Fibroblast of skin of scalp (primary cell): ENCODE results near the gene NRTN.
A peak's percentile ranks its signal among the peaks of the same experiment; 100 is the strongest.
"Not testable (repeated sequence)": the region's sequence is repeated elsewhere in the genome, so short reads cannot be mapped to it uniquely, and the experiment has no call there.

ENCODE experiments used
- DNase-seq: peaks from one replicate; pipeline ENCODE4 v3.0.0-alpha.2; 2013

Gene NRTN

DNA sequence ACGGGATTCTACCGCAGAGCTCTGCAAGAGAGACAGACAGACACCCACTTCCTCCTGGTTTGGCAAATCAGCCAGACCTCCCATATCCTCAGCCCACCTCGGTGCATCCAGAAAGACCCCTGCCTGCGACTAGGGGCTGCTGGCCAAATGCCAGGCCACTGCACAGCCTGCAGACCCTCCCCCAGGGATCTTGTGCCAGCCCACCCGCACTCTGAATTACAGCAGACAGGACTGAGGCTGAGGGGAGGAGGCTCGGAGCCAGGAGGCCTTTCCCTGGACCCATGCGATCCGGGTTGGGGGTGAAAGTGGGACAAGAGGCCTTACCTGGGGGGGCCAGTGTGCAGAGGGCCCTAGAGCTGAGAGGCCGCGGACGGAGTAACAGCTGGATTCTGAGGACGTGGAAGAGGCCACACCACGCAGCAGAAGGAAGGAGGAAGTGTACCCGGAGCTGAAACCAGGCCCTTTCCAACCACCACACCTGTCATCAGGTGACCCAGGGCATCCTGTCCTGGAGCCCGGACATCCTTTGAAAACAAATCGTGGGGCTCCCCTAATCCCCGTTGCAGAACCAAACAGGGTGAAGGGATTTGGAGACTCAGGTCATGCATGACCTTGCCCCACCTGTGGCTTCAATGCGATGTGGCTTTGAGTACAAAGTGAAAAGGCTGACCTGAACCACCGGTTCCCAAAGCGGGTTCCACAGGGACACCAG, 33.6 kb downstream of the NRTN start:
- DNase-seq = no peak

DNA sequence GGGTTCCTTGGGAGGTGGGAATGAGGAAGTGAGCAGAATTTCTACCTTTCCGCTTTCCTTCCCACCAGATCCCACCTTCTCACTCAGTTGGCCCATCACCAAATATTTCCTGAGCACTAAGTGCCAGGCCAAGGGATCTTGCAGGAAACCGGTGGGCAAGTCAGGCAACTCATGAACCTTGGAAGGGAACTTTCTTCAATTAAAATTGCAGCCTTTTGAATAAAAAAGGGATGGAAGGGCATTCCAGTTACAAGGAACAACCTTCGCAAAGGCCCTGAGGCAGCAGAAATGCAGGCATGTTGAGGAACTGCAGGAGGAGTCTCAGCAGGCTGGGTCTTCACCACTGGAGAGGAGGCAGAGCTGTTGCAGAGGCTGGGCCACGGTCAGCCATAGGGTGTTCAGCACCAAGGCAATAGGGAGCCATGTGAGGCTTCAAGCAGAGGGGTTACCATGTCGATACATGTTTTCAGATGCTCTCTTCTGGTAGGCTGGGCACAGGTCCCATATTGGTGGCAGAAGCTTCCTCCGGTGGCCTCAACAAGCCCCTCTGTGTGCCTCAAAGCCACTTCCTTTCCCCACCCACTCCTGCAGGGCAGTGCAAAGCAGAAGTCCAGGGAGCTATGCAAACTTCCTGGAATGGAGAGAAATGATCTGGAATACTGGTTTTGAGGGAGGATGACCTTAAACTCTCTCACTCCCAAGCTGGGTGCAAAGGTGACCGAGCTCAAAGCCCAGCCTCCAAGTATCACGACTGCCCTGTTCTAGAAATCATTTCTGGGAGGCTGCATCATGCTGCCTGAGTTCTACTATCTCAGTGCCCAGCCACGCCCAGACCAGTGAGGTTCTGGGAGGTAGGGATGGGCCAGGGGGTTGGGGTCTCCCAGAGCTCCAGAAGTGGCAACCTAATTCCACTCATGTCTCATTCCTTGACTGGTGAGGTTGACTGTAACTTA, 34.5 kb downstream of the NRTN start, which contains the start of gene FUT6:
FUT6 (minus strand) TSS at position 638 of the 953 bp plus-strand sequence. CDS start 7,135 bp downstream, outside the sequence.
- DNase-seq = no peak

DNA sequence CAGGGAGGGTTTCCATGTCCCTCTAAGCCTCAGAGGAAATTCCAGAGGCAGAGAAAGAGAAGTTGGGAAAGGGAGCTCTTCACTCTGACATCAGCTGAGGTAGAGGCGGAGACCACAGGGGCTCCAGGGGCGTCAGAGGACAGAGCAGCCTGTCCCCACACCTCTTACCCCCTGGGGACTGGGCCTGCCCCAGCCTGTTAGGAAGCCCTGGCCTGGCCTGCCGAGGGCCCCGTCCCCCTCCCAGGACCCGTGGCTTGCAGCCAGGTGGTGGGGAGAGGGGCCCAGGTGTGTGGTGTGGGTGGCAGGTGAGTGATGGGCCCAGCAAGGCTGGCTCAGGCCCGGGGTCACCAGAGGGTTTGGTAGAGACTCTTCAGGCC, 36.9 kb downstream of the NRTN start:
- not testable (repeated sequence) for DNase-seq

DNA sequence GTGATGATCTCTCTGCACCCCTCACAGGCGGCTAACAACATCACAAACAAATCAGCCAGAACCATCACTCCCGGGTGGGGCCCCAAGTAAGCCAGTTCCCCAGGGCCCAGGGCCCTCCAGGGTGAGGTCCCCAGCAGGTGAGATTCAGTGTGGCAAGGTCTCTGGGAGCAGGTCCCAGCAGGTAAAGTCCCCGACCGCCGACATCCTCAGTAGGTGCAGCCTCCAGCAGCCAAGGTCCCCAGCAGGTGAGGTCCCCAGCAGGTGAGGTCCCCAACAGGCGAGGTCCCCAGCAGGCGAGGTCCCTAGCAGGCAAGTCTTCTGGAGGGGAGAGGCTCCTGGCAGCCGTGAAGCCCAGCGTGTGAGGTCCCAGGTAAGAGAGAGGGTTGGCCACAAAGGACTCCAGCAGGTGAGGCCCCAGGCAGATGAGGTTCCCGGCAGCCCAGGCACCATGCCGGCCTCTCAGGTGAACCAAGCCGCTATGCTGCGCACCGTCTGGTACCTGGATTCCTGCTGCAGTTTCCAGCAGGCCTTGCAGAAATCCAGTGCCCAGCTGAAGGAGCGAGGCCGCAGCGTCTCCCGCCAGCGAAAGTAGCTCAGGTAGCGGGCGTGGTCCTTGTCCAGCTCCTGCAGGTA, 38.5 kb downstream of the NRTN start:
- no peak for DNase-seq

DNA sequence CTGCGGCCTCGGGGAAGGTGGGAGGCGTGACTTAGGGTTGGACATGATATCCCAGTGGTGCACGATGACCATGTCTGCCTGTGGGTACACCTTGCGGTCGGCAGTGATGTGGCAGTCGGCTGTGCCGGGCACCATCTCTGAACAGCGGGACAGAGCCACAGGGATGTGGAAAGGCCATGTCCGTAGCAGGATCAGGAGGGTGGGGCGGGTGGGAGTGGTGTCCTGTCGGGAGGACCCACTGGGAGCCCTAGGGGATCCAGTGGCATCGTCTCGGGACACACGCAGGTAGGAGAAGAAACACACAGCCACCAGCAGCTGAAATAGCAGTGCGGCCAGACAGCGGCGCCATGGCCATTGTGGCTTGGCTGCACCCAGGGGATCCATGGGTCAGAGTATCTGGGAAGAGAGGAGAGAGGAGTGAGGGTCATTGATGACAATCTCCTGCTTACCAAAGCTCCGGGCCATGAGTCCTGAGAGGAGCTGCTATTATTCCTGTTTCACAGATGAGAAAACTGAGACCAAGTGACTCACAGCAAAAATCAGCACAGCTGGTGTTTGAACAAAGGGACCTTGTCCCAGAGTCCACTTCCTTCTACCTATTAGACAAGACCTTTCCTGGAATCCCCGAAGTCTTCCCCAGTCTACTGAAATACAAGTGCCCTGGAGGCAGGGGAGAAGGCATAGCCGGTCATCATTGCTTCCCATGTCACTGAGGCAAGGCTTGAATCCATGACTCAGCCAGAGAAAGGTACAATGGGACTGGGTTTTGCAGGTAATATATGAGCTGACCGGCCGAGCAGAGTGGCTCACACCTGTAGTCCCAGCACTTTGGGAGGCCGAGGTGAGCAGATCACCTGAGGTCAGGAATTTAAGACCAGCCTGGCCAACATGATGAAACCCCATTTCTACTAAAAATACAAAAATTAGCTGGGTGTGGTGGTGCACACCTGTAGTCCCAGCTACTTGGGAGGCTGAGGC, 39.9 kb downstream of the NRTN start:
- DNase-seq = no peak

DNA sequence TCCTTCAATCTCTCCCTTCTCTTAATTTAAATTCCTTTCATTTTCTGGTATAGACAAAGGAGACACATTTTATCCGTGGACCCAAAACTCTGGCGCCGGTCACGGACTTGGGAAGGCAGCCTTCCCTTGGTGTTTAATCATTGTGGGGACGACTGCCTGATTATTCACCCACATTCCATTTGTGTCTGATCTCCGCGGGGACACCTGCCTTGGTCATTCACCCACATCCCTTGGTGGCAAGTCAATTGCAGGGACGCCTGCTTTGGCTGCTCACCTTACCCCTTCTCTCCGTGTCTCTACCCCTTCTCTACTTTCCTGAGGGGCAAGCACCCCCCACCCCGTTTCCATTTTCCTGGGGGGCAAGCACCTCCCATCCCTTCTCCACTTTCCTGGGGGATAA, 43.0 kb downstream of the NRTN start:
- not testable (repeated sequence) for DNase-seq

DNA sequence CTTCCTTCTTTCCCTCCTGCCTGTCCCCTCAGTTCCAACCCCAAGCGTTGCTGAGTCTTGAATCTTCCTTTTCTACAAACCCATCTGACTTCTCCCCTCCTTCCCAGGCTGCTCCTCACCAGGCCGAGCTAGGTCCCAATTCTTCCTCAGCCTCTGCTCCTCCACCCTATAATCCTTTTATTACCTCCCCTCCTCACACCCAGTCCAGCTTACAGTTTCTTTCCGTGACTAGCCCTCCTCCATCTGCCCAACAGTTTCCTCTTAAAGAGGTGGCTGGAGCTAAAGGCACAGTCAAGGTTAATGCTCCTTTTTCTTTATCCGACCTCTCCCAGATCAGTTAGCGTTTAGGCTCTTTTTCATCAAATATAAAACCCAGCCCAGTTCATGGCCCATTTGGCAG, 43.8 kb downstream of the NRTN start:
- not testable (repeated sequence) for DNase-seq

DNA sequence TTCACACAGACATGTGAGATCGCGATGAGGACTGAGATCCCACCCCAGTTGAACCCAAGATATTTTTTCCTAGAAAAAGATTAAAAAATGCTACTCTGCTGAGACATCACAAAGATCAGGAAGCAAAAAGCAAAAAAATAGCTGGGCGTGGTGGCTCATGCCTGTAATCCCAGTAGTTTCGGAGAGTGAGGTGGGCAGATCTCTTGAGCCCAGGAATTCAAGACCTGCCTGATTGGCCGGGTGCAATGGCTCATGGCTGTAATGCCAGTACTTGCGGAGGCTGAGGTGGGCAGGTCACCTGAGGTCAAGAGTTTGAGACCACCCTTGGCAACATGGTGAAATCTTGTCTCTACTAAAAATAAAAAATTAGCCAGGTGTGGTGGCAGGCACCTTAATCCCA, 45.3 kb downstream of the NRTN start:
- no peak for DNase-seq

DNA sequence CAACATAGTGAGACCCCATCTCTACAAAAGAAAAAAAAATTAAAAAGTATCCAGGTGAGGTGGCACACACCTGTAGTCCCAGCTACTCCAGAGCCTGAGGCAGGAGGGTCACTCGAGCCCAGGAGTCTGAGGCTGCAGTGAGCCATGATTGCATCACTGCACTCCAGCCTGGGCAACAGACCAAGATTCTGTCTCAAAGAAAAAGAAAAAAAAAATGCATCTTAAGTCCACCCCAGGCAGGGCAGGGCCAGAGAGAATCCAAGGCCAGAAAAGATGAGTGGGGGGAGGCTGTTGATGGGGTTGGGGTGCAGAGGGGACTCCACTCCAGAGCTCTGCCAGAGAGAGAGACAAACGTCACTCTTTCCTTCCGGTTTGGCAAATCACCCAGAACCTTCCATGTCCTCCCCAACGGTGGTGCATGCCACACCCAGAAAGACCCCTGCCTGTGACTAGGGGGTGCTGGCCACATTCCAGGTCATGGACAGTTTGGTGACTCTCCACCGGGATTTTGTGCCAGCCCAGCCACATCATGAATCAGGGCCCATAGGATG, 46.0 kb downstream of the NRTN start:
- DNase-seq = peak; percentile 71

DNA sequence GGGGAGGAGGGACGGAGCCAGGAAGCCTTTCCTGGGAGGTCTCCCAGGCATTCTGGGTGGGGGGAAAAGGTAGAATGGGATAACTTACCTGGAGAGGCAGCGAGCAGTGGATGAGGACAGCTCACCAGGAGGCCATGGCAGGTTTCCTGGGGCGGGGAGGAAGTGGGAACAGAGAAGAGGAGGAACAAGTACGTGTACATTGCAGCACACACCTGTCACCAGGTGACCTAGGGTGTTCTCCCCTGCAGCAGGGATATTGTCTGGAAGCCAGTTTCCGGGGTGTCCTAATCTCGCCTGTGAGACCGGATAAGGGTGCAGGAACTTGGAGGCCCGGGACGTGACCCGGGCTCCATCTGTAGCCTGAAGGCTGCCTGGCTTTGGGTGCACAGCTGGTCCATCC, 46.4 kb downstream of the NRTN start, which contains the start of gene FUT3:
FUT3 (minus strand) TSS at position 148 of the 400 bp plus-strand sequence.
- DNase-seq = no peak

DNA sequence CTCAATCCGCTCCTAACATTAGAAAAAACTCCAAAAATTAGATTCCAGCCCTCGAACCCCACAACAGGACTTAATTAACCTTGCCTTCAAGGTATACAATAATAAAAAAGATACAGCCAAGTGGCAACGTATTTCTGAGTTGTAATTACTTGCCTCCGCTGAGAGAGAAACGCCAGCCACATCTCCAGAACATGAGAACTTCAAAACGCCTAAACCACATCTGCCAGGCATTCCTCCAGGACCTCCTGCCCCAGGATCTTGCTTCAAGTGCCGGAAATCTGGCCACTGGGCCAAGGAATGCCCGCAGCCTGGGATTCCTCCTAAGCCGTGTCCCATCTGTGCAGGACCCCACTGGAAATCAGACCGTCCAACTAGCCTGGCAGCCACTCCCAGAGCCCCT, 49.3 kb downstream of the NRTN start:
- DNase-seq = not testable (repeated sequence)

DNA sequence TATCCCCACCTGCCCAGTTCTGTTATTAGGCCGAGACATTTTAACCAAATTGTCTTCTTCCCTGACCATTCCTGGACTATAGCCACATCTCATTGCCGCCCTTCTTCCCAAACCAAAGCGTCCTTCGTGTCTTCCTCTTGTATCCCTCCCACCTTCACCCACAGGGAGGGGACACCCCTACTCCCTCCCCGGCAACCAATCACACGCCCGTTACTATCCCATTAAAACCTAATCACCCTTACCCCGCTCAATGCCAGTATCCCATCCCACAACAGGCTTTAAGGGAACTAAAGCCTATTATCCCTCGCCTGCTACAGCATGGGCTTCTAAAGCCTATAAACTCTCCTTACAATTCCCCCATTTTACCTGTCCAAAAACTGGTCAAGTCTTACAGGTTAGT, 50.3 kb downstream of the NRTN start:
- not testable (repeated sequence) for DNase-seq

DNA sequence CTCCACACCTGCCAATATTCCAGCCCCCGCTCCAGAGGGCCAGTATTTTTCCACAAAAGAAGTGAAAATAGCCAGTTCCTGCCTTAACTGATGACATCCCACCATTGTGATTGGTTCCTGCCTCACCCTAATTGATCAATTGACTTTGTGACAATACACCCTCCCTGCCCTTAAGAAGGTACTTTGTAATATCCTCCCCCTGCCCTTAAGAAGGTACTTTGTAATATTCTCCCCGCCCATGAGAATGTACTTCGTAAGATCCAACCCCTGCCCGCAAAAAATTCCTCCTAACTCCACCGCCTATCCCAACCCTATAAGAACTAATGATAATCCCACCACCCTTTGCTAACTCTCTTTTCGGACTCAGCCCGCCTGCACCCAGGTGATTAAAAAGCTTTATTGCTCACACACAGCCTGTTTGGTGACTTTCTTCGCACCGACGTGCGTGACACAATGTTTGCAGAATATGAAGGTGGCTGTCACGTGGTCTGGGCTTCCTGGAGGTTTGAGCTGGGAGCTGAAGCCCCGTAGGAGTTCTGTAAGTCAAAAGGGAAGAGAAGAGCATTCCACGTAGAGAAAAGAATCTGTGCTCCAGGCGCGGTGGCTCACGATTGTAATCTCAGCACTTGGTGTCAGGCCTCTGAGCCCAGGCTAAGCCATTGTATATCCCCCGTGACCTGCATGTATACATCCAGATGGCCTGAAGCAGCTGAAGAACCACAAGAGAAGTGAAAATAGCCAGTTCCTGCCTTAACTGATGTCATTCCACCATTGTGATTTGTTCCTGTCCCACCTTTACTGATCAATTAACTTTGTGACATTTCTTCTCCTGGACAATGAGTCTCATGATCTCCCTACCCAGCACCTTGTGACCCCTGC, 52.6 kb downstream of the NRTN start:
- DNase-seq = no peak

DNA sequence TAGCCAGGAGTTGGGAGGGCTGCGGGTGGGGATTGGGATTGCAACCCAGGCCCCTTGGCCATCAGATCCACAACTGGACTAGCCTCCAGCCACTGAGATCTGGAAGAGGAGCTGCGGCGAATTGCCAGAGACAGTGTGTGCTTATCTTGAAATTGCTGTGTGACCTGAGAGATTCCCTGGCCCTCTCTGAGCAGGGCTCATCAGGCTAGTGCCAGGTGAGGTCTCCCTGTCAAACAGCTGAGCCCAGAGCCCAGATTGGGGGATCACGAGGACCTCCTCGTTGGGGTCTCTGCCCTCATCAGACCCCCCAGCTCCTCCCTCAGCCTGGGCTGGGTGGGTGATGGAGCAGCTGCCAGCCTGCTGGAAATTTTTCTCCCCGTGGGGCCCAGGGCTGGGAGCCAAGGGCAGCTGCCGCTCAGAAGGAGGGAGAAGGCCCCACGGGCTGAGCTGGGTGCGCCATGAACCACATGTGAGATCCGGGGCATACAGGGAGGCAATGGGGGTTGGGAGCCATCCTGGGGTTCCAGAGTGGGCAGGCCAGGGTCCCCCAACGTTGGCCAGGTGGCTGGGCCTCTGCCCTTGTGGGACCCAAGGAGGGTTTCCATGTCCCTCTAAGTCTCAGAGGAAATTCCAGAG, 58.3 kb downstream of the NRTN start:
- DNase-seq = no peak

DNA sequence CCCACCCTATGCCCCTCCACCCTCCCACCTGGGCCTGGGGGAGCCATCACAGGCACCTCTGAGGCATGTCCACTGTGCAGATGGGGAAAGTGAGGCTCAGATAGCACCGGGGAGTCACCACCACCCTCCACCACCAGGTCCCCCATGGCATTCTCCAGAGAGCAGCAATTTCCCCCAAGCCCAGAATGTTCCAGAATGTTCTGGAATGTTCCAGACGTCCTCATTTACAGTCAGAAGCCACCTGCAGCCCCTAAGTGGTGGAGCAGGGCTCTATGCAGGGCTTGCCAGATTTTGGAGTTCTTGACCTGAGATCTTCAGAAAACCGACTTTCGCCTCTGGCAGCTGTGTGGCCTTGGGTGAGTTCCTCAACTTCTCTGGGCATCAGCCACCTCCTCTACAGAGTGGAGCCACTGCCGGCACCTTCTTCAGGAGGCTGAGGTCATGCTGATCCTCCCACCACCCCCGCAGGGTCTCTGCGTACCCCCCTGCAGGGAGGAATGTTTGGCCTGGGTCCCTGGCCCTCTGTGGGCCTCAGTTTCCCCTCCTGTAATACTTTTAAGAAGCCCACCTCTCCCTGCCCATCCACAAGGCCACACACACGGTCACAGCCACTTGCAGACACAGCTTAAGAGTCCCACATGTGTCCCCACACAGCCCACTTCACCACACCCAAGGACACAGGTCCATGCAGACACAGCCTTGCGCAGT, 59.3 kb downstream of the NRTN start:
- no peak for DNase-seq

DNA sequence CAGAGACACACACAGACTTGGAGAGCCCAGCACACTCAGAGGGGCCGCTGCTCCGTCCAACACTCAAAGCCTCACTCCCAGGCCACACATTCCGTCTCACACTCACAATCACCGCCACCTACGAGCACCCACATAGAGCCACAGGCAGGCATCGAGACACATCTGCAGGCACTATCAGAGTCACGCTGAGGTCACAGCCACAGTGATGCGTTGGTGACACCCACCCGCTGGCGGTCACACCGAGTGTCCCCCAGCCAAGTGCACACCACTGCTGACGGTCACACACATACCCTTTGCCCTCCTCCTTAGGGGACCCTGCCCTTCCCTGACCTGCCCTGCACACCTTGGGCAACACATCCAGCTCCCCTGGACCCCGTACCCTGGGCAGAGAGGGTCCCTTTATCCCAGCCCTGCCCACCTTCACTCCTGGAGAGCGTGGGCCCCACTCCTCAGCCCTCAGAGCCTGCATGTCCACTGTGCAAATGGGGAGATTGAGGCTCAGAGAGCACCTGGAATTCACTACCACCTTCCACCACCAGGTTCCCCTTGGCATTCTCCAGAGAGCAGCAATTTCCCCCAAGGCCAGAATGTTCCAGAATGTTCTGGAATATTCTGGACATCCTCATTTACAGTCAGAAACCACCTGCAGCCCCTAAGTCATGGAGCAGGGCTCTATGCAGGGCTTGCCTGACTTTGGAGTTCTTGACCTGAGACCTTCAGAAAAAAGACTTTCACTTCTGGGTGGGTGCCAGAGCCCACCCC, 60.0 kb downstream of the NRTN start:
- DNase-seq = no peak

DNA sequence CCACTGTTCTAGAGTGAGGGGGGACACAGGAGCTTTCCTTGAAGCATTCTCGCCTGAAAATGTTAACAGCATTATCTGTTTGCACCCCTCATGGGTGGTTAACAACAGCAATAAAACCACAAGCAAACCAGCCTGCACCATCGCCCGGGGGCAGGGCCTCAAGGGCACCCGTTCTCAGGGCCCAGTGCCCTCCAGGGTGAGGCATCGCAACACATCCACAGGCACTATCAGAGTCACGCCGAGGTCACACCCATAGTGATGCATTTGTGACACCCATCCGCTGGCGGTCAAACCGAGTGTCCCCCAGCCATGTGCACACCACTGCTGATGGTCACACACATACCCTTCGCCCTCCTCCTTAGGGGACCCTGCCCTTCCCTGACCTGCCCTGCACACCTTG, 60.9 kb downstream of the NRTN start:
- no peak for DNase-seq
